Measurements from ENCODE around the gene CTU1.

CTU1 gene

DNA sequence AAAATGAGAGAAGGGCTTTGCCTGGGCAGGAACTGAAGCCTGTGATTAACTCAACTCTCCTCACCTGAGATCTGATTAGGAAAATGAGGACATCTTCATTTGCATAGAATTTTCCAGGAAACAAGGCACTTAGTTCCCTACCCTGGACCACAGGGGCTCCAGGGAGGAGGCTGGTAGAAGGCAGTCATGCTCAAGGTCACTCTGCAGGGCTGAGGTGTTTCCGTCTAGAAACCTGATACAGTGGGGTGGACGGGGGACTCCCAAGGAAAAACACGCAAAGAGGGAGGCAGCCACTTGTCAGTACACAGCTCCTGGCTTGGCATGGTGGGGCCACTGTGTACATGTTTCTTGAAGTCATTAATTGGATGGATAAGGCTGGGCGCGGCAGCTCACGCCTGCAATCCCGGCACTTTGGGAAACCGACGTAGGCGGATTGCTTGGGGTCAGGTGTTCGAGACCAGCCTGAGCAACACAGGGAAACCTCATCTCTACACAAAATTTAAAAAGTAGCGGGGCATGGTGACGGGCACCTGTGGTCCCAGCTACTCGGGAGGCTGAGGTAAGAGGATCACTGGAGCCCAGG, 31.5 kb downstream of the CTU1 start:
- Mint-ChIP-seq H3K4me3 (no peak overlapping the region), H3K4me1 (no peaks in the 10 kb centered on the region), H3K9me3 (no peaks in the 10 kb centered on the region), H3K36me3 (no peaks in the 10 kb centered on the region), H3K27me3 (no peaks in the 10 kb centered on the region), H3K27ac (no peak overlapping the region)
- DNase-seq, result no peak
- CTCF ChIA-PET, result no interaction called here

DNA sequence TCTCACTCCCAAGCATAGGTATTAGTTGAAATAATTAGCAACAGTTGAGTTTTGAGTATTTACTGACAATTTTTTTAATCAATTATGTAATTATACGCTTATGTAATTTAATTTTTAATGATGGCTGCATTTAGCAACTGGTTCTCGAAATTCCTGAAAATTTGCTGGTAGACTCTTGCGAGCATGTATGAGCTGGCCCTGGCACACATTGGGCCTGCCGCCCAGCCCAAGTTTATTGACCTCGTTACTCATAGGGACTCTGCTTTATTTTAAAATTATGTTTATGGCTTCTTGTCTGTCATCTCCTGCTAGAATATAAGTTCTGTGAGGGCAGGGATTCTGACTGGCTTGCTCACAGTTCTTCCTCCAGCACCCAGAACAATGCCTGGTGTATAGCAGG, 32.2 kb downstream of the CTU1 start:
- DNase-seq, result no peak
- Mint-ChIP-seq H3K27ac (no peak overlapping the region), H3K36me3 (no peaks in the 10 kb centered on the region), H3K27me3 (no peaks in the 10 kb centered on the region), H3K4me3 (no peak overlapping the region), H3K4me1 (no peaks in the 10 kb centered on the region), H3K9me3 (no peaks in the 10 kb centered on the region)
- CTCF ChIA-PET, result no interaction called here

GRCh38 chr19:51071095-51071405, 37.2 kb downstream of the CTU1 start:
- Mint-ChIP-seq H3K4me3 (no peak overlapping the region), H3K27ac (no peak overlapping the region), H3K4me1 (peaks cover under 1% of the 10 kb centered on the region), H3K9me3 (no peaks in the 10 kb centered on the region), H3K27me3 (peaks cover 16% of the 10 kb centered on the region), H3K36me3 (no peaks in the 10 kb centered on the region)
- CTCF ChIA-PET, result no interaction called here
- DNase-seq, result no peak

GRCh38 chr19:51070334-51071094, 37.7 kb downstream of the CTU1 start:
- CTCF ChIA-PET, result interaction anchor here (0.6 kb wide), 1 partner anchor 25 kb away, joined by 3 read pairs; no protein-coding TSS in a partner anchor
- Mint-ChIP-seq H3K4me1 (peaks cover 2% of the 10 kb centered on the region), H3K36me3 (no peaks in the 10 kb centered on the region), H3K27me3 (peaks cover 22% of the 10 kb centered on the region), H3K27ac (no peak overlapping the region), H3K4me3 (no peak overlapping the region), H3K9me3 (no peaks in the 10 kb centered on the region)
- DNase-seq, result no peak

- H3K4me3 Mint-ChIP-seq, result no peak overlapping the region
- no peaks in the 10 kb centered on the region for H3K9me3 Mint-ChIP-seq
- peaks cover 4% of the 10 kb centered on the region for H3K4me1 Mint-ChIP-seq
- no peaks in the 10 kb centered on the region for H3K36me3 Mint-ChIP-seq
- no peak overlapping the region for H3K27ac Mint-ChIP-seq
- H3K27me3 Mint-ChIP-seq, result peaks cover 42% of the 10 kb centered on the region
- CTCF ChIA-PET, result no interaction called here
- DNase-seq, result no peak
Observed at GRCh38 chr19:51066393-51067186, 41.6 kb downstream of the CTU1 start.

DNA sequence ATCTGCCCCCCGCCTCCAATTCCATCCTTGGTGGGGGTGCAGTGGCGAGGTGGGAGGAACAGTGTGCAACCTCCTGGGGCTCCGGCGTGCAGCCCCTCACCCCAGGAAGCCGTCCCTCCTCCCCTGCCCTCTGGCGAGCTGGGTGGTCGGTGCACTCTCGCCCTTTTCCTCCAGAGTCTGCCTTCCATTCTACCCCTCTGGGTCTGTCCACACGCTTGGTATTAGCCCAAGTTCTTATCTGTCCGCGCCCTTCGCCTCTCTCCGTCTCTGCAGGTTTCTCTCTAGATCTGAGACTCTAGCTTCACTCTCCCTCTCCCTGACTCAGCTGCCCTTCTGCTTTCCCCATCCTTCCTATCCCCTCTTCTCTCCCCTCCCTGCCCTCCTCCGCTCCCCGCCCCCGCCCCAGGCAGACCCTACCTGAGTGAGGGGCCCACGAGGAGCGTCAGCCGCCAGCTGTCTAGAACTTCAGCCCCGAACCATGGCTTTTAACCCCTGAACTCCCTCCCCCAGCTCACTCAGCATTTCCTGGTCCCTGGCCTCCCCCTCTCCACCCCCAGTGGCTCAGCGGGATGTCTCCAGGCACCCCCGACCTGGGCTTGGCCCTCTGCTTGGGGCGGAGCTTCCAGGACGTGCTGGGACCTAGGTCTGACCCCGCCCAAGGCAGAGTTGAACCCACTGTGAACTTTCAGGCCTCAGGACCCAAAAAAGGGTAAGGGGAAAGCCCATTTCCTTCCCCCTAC, 42.8 kb downstream of the CTU1 start:
- H3K36me3 Mint-ChIP-seq, result no peaks in the 10 kb centered on the region
- H3K4me1 Mint-ChIP-seq, result peaks cover 4% of the 10 kb centered on the region
- no peak overlapping the region for H3K27ac Mint-ChIP-seq
- H3K27me3 Mint-ChIP-seq, result peaks cover 48% of the 10 kb centered on the region
- no peaks in the 10 kb centered on the region for H3K9me3 Mint-ChIP-seq
- DNase-seq, result no peak
- CTCF ChIA-PET, result no interaction called here
- no peak overlapping the region for H3K4me3 Mint-ChIP-seq

DNA sequence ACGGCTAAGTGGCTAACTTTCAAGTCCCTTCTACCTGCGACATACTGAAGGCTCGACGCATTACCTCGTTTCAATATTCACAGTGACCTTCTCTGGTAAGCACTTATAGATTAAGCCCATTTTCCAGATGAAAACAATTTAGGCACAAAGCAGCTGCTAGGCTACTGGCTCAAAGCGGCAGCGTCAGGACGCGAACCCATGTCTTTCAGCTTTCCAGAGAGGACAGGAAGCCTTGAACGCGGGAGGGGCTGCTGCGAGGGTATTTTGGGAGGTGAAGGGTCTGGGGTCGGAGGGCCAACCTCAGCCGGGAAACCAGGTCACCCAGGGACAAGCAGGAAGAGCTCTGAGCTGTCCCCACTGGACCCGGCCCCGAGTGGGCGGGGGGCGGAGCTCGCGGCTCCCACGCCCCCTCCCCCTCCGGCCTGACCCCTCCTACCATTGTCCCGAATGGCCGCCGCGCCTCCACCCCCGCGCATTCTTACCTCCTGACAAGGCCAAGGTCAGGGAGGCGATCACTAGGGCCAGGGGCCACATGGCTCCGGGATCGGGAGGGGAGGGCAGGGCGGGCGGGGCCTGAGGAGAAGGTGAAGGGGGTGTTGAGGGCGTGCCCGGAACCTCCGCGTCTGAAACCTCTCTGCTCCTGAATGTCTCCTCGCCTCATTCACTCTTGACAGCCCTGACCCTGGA, 43.5 kb downstream of the CTU1 start, which contains the start of gene KLK13:
TSS of gene KLK13 (minus strand) at position 559 of the 687 bp plus-strand sequence. CDS start at position 534, 25 bp downstream.
- H3K4me3 Mint-ChIP-seq, result no peak within 1 kb of the TSS
- peaks cover 4% of the 10 kb centered on the region for H3K4me1 Mint-ChIP-seq
- H3K9me3 Mint-ChIP-seq, result no peaks in the 10 kb centered on the region
- H3K27me3 Mint-ChIP-seq, result peaks cover 54% of the 10 kb centered on the region
- no peaks in the 10 kb centered on the region for H3K36me3 Mint-ChIP-seq
- no peak for DNase-seq
- no peak within 1 kb of the TSS for H3K27ac Mint-ChIP-seq
- CTCF ChIA-PET, result no interaction called here

DNA sequence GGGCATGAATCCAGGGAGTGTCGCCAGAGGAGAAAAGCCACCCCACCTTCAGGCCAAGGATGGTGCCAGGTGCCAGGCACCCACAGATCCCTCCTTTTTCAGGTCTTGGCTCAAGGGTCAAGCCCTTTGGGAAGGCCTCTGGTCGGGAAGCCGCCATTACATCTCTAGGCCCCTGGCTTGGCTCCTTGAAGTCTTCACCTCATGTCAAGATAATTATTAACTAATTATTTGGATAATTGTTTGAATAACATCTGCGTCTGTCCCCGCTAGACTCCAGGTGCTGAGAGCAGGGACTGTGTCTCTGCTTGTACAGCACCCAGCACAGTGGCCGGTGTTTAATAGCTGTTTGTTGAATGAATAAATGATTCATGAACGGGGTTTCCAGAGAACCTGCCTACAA, 44.5 kb downstream of the CTU1 start:
- peaks cover 57% of the 10 kb centered on the region for H3K27me3 Mint-ChIP-seq
- CTCF ChIA-PET, result no interaction called here
- H3K9me3 Mint-ChIP-seq, result no peaks in the 10 kb centered on the region
- H3K4me1 Mint-ChIP-seq, result peaks cover 4% of the 10 kb centered on the region
- no peak overlapping the region for H3K27ac Mint-ChIP-seq
- DNase-seq, result no peak
- no peaks in the 10 kb centered on the region for H3K36me3 Mint-ChIP-seq
- H3K4me3 Mint-ChIP-seq, result no peak overlapping the region

DNA sequence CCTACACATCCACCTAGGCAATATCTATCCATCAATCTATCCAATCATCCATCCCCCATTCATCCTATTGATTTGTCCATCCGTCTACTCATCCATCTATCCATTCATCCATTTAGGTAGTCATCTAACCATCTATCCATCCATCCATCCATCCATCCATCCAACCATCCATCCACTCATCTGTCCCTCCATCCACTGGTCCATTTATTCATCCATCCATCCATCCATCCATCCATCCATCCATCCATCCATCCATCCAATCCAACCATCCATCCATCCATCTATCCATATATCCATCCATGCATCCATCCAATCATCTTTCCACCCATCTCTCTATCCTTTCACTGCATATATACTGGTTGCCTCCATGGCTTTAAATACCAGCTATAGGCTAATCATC, 47.2 kb downstream of the CTU1 start:
- CTCF ChIA-PET, result no interaction called here
- Mint-ChIP-seq H3K9me3 (no peaks in the 10 kb centered on the region), H3K4me3 (no peak overlapping the region), H3K27me3 (peaks cover 58% of the 10 kb centered on the region), H3K27ac (no peak overlapping the region), H3K4me1 (peaks cover 3% of the 10 kb centered on the region), H3K36me3 (no peaks in the 10 kb centered on the region)
- no peak for DNase-seq

DNA sequence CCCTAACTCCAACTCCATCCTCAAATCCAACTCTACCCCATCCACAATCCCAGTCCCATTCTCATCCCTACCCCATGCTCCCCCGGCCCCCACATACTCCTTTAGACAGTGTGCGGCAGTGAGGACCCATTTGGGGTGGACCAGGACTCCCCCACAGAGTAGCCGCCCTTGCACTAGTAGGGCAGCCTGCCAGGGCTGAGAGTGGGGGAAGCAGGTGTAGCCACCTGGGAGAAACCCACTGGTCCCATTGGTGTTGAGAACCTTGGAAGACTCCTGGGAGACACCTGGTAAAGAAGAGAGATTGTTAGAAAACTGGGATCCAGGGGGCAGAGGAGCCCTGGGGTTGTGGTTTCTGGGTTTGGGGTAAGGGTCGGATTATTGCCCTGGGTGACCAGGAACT, 47.9 kb downstream of the CTU1 start:
- Mint-ChIP-seq H3K36me3 (no peaks in the 10 kb centered on the region), H3K9me3 (no peaks in the 10 kb centered on the region), H3K4me3 (no peak overlapping the region), H3K27ac (no peak overlapping the region), H3K27me3 (peaks cover 51% of the 10 kb centered on the region), H3K4me1 (peaks cover 2% of the 10 kb centered on the region)
- CTCF ChIA-PET, result no interaction called here
- DNase-seq, result no peak

DNA sequence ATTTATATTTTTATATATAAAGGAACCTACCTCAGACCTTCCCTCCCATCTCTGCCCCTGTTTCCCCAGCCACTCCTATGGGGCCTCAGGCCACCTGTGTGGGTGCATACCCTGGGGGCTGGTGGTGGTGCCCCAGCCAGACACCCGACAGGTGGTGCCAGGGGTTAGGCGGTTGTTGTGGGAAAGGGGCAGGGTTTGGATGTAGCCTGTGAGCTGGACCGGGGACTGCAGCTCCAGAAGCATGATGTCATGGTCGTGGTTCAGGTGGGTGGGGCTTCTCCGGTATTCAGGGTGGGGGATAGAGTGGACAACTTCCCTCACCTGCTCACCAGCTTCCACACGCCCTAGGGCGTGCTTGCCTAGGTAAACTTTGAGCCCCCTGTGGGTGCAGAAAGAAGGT, 48.5 kb downstream of the CTU1 start:
- CTCF ChIA-PET, result no interaction called here
- peaks cover 48% of the 10 kb centered on the region for H3K27me3 Mint-ChIP-seq

DNA sequence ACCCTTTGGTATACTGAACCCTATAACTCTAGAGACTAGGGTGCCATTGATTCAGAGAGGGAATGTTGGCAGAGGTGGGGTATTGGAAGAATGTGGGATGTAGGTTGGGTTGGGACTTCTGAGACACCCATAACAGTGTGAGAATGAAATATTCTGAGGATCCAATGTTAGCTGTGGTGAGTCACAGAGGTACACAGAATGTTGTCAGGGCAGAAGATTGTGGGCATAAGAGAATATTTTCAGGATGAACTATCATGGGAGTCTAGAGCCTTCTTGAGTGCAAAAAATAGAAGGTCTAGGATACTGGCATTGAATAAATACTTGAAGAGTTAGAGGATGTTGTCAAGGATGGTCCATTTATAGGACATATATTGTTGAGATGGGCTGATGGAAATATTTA, 52.3 kb downstream of the CTU1 start:
- H3K27ac Mint-ChIP-seq, result no peak overlapping the region
- DNase-seq, result no peak
- no peak overlapping the region for H3K4me3 Mint-ChIP-seq
- H3K27me3 Mint-ChIP-seq, result peaks cover 41% of the 10 kb centered on the region
- no peaks in the 10 kb centered on the region for H3K4me1 Mint-ChIP-seq
- CTCF ChIA-PET, result no interaction called here
- H3K36me3 Mint-ChIP-seq, result no peaks in the 10 kb centered on the region
- no peaks in the 10 kb centered on the region for H3K9me3 Mint-ChIP-seq

More for the DNA sequence above, 48.5 kb downstream of the CTU1 start:
- no peak overlapping the region for H3K27ac Mint-ChIP-seq
- DNase-seq, result no peak
- no peaks in the 10 kb centered on the region for H3K4me1 Mint-ChIP-seq
- H3K4me3 Mint-ChIP-seq, result no peak overlapping the region
- no peaks in the 10 kb centered on the region for H3K36me3 Mint-ChIP-seq
- no peaks in the 10 kb centered on the region for H3K9me3 Mint-ChIP-seq
